Measurements from ENCODE around the gene PAGR1. TPM values are rescaled to one million over a fixed set of nuclear protein-coding genes. Genes with fewer than 3 reads are reported as not detected.

The PAGR1 gene
- total and polyA plus RNA-seq, 9 of the 15 experiments (the other 6 are each of a cell fraction or from before 2014, with no cell fraction given) = 1.4 to 58.2 (median 16.8) TPM

DNA sequence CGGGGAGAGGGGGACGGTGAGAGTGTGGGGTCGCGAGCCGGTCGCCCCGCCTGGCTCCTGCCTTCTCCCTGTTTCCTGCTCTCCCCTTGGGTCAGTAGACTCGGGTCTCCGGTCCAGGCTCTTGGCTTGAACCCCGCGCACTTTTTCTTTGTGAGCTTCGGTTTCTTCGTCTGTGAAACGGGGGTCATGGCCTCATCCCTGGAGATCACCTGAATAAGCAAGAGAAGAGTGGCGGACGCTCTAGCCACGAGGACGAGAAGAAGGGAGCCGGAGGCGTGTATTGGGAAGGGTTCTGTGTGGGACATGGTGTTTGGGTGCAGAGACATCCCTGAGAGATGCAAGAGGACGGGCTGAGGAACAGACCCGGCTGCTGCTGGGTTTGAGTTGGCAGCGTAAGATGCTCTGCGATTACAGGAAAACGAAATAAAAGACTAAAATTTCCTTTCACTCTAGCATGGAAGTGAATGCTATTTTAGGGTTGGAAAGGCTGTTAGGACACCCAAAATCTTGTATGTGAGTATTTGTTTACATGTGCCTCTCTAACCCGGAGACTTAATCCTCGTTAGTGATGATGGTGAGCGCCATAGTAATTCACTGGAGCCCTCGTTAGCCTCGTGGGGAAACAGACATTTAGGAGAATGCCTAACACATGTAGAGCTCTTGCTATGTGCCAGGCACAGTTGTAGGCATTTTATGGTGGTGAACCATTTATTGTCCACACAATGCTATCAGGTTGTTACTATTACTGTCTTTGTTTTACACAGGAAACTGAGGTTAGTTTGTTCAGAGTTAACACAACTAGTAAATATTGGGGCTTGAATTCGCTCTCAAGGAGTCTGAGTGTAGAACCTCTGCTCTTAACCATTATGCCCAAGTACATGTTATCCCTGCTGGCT, 24.8 kb upstream of the PAGR1 start (continued):
- TF ChIP-seq, protein P1, sequence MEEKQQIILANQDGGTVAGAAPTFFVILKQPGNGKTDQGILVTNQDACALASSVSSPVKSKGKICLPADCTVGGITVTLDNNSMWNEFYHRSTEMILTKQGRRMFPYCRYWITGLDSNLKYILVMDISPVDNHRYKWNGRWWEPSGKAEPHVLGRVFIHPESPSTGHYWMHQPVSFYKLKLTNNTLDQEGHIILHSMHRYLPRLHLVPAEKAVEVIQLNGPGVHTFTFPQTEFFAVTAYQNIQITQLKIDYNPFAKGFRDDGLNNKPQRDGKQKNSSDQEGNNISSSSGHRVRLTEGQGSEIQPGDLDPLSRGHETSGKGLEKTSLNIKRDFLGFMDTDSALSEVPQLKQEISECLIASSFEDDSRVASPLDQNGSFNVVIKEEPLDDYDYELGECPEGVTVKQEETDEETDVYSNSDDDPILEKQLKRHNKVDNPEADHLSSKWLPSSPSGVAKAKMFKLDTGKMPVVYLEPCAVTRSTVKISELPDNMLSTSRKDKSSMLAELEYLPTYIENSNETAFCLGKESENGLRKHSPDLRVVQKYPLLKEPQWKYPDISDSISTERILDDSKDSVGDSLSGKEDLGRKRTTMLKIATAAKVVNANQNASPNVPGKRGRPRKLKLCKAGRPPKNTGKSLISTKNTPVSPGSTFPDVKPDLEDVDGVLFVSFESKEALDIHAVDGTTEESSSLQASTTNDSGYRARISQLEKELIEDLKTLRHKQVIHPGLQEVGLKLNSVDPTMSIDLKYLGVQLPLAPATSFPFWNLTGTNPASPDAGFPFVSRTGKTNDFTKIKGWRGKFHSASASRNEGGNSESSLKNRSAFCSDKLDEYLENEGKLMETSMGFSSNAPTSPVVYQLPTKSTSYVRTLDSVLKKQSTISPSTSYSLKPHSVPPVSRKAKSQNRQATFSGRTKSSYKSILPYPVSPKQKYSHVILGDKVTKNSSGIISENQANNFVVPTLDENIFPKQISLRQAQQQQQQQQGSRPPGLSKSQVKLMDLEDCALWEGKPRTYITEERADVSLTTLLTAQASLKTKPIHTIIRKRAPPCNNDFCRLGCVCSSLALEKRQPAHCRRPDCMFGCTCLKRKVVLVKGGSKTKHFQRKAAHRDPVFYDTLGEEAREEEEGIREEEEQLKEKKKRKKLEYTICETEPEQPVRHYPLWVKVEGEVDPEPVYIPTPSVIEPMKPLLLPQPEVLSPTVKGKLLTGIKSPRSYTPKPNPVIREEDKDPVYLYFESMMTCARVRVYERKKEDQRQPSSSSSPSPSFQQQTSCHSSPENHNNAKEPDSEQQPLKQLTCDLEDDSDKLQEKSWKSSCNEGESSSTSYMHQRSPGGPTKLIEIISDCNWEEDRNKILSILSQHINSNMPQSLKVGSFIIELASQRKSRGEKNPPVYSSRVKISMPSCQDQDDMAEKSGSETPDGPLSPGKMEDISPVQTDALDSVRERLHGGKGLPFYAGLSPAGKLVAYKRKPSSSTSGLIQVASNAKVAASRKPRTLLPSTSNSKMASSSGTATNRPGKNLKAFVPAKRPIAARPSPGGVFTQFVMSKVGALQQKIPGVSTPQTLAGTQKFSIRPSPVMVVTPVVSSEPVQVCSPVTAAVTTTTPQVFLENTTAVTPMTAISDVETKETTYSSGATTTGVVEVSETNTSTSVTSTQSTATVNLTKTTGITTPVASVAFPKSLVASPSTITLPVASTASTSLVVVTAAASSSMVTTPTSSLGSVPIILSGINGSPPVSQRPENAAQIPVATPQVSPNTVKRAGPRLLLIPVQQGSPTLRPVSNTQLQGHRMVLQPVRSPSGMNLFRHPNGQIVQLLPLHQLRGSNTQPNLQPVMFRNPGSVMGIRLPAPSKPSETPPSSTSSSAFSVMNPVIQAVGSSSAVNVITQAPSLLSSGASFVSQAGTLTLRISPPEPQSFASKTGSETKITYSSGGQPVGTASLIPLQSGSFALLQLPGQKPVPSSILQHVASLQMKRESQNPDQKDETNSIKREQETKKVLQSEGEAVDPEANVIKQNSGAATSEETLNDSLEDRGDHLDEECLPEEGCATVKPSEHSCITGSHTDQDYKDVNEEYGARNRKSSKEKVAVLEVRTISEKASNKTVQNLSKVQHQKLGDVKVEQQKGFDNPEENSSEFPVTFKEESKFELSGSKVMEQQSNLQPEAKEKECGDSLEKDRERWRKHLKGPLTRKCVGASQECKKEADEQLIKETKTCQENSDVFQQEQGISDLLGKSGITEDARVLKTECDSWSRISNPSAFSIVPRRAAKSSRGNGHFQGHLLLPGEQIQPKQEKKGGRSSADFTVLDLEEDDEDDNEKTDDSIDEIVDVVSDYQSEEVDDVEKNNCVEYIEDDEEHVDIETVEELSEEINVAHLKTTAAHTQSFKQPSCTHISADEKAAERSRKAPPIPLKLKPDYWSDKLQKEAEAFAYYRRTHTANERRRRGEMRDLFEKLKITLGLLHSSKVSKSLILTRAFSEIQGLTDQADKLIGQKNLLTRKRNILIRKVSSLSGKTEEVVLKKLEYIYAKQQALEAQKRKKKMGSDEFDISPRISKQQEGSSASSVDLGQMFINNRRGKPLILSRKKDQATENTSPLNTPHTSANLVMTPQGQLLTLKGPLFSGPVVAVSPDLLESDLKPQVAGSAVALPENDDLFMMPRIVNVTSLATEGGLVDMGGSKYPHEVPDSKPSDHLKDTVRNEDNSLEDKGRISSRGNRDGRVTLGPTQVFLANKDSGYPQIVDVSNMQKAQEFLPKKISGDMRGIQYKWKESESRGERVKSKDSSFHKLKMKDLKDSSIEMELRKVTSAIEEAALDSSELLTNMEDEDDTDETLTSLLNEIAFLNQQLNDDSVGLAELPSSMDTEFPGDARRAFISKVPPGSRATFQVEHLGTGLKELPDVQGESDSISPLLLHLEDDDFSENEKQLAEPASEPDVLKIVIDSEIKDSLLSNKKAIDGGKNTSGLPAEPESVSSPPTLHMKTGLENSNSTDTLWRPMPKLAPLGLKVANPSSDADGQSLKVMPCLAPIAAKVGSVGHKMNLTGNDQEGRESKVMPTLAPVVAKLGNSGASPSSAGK (IDR thresholded peaks at IDR 0.05) = no peak
- TF ChIP-seq HSF4 (CRISPR knock-in tag; IDR thresholded peaks at IDR 0.05; ENCODE audit: borderline replicate concordance) = no peak
- no peak for TF ChIP-seq ZNF253 (CRISPR knock-in tag; conservative IDR thresholded peaks at IDR 0.05)
- no peak for TF ChIP-seq ZNF766 (CRISPR knock-in tag; conservative IDR thresholded peaks at IDR 0.05)
- TF ChIP-seq ELF4 (CRISPR knock-in tag; IDR thresholded peaks at IDR 0.05) = no peak
- no peak for TF ChIP-seq PURB (CRISPR knock-in tag; IDR thresholded peaks at IDR 0.05; ENCODE audit: low read depth)
- TF ChIP-seq, protein P2, sequence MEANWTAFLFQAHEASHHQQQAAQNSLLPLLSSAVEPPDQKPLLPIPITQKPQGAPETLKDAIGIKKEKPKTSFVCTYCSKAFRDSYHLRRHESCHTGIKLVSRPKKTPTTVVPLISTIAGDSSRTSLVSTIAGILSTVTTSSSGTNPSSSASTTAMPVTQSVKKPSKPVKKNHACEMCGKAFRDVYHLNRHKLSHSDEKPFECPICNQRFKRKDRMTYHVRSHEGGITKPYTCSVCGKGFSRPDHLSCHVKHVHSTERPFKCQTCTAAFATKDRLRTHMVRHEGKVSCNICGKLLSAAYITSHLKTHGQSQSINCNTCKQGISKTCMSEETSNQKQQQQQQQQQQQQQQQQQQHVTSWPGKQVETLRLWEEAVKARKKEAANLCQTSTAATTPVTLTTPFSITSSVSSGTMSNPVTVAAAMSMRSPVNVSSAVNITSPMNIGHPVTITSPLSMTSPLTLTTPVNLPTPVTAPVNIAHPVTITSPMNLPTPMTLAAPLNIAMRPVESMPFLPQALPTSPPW (CRISPR knock-in tag; IDR thresholded peaks at IDR 0.05) = no peak
- TF ChIP-seq SIRT6 (IDR thresholded peaks at IDR 0.05; ENCODE audit: low read depth, low read length) = no peak
- TF ChIP-seq TAF7 (tag; IDR thresholded peaks at IDR 0.05) = no peak
- no peak for TF ChIP-seq ZC3H11A (IDR thresholded peaks at IDR 0.05; ENCODE audit: low read depth, low read length)
- no peak for TF ChIP-seq ZNF707 (CRISPR knock-in tag; conservative IDR thresholded peaks at IDR 0.05)
- no peak for TF ChIP-seq SMC3 (conservative IDR thresholded peaks at IDR 0.05; ENCODE audit: insufficient read depth, low read depth, low read length)
- TF ChIP-seq CBFB (CRISPR knock-in tag; IDR thresholded peaks at IDR 0.05) = no peak
- no peak for TF ChIP-seq HNRNPUL1 (IDR thresholded peaks at IDR 0.05; ENCODE audit: low read length)
- TF ChIP-seq NR1H2 (CRISPR knock-in tag; IDR thresholded peaks at IDR 0.05) = no peak
- TF ChIP-seq ZNF197 (CRISPR knock-in tag; IDR thresholded peaks at IDR 0.05; ENCODE audit: low read depth) = no peak

Data from K562 (cell line).